ENCODE data around the gene TMPRSS11E.
"Not testable (repeated sequence)": the region's sequence is repeated elsewhere in the genome, so short reads cannot be mapped to it uniquely, and the experiment has no call there.

Gene TMPRSS11E, protein sequence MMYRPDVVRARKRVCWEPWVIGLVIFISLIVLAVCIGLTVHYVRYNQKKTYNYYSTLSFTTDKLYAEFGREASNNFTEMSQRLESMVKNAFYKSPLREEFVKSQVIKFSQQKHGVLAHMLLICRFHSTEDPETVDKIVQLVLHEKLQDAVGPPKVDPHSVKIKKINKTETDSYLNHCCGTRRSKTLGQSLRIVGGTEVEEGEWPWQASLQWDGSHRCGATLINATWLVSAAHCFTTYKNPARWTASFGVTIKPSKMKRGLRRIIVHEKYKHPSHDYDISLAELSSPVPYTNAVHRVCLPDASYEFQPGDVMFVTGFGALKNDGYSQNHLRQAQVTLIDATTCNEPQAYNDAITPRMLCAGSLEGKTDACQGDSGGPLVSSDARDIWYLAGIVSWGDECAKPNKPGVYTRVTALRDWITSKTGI

DNA sequence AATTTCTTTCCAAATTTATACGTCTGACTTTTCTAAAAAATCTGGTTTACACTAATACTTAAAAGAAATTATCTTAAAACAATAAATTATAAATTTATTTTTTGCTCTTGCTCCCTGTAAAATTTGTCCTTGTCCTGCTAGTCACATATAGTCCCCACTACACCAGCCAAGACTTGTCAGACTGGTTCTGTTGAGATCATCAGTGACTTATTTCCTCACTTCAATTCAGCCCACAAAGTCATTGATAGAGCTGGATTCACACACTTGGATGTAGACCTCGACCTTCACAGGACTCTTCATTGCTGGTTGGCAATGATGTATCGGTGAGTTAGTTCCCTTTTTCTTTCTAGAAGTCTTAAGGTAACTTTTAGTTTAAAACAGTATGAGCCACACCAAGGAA, at the start of gene TMPRSS11E:
Gene TMPRSS11E, plus strand, starts transcription at position 263 of the 400 bp plus-strand sequence. Its CDS starts 50 bp downstream, at position 313.
- DNase-seq (ENCODE audit: low read depth), result no peak

DNA sequence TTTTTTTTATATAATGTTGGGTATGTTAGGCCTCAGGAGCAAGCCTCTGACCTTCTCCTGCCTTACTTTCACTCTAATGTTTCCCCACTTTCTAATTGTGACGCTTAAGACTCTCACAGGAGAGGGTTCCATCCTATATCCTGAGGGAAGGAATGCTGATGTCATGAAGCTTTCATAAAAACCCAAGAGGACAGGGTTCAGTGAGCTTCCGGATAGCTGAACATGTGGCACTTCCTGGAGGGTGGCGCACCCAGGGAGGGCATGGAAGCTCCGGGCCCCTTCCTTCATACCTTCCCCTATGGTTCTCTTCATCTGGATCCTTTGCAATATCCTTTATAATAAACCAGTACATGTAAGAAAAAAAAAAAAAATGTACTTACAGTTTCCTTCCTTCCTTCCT, 48.0 kb upstream of the TMPRSS11E start:
- DNase-seq (ENCODE audit: low read depth), result no peak

DNA sequence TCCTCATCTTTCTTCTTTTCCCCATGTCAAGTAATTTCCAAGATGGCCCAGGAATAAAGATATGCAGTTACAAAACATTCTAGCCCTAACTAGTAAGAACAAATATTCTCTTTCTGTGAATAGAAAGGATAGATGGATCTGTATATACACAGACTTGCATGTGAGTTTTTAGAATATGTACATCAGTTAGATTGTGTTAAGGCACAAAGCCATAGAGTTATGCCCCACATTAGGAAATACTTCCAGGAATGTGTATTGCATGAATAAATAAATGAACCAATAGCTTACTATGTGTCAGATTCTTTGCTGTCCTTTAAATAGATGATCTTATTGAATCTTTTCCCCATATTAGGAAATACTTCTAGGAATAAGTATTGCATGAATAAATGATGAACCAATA, 46.0 kb upstream of the TMPRSS11E start:
- DNase-seq (ENCODE audit: low read depth), result no peak

DNA sequence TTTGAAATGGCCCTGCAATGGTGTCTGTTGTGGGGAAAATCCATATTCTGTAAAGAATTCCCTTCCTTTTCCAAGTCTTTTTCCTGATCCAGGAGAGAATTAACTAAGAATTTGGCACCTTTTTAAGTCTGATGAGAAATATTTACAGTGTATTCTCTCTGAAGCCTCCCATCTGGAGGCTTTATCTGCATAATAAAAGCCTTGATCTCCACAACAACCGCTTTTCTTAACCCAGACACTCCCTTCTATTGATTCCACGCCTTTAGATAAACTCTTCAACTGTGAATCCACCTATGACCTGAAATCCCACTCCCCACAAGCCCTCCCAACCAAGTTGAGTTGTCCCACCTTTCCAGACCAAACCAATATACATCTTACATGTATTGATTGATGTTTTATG, 43.1 kb upstream of the TMPRSS11E start:
- DNase-seq (ENCODE audit: low read depth), result no peak

DNA sequence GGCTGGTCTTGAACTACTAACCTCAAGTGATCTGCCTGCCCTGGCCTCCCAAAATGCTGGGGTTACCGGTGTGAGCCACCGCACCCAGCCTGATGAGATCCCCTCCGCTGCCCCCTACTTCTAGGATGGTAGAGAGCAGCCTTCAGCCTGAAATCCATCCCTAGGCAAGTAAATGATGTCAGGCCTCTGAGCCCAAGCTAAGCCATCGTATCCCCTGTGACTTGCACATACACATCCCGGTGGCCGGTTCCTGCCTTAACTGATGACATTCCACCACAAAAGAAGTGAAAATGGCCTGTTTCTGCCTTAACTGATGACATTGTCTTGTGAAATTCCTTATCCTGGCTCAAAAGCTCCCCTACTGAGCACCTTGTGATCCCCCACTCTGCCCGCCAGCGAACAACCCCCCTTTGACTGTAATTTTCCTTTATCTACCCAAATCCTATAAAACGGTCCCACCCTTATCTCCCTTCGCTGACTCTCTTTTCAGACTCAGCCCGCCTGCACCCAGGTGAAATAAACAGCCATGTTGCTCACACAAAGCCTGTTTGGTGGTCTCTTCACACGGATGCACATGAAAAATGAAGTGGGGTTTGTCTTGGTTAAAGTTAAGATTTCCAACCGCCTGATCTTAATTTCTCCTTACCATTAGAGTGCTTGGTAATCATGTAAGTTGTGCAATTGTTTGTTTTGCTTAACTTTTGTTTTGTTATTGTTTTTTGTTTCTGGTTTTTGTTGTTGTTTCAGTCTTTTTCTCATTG, 41.4 kb upstream of the TMPRSS11E start:
- DNase-seq (ENCODE audit: low read depth), result not testable (repeated sequence)

DNA sequence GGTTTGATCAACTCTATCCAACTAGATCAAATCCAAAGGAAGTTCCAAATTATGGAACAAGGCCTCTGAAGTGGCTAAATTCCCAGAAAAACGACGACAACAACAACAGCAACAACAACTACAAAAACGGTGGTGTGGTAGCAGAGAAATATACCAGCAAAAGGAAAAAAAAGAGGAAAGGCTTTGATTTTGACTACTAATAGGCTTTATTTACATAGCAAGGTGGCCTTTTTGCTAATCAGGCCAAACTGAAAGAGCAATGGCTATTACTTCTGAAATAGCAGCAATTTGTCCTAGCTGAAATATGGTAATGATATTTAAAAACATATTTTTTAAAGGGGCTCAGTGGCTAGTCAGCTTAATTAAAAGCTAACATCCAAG, 40.8 kb upstream of the TMPRSS11E start:
- DNase-seq (ENCODE audit: low read depth), result no peak

DNA sequence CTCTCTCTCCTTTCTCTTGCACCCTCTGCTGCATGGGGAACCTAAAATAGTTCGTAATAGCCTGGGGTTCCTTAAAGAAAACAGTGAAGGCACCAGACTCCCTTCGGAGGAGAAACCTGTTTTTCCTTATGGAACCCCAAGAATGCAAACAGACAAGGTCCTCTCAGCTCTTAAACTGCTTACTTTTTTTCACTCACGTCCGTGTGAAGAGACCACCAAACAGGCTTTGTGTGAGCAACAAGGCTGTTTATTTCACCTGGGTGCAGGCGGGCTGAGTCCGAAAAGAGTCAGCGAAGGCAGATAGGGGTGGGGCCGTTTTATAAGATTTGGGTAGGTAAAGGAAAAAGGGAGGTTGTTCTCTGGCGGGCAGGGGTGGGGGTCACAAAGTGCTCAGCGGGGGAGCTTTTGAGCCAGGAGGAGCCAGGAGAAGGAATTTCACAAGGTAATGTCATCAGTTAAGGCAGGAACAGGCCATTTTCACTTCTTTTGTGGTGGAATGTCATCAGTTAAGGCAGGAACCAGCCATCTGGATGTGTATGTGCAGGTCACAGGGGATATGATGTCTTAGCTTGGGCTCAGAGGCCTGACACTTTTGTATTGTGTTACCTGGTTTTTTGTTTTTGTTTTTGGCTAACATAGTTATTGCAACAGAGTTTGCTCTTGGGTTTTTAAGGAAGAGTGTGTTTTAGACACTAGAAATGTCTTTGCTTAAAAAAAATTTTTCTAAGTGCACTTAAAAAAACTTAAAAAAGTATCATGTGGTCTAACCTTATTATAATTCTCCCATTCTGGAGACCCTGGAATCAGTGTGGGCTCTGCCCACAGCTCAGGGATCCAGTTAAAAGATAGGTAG, 40.0 kb upstream of the TMPRSS11E start:
- not testable (repeated sequence) for DNase-seq (ENCODE audit: low read depth)

DNA sequence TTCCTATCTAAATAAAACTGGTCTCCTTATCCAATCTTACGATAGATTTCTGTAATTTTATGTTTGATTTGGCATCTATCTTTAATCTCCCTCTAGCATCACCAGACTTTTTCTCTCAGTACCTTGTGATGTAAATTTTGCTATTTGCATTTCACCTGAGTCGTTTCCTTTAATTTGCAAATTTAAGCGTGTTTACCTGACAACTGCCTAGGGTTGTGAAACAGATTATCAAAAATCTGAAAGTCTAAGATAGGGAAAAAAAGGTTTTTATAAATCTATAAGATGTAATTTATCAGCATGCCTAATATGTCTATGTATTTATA, 39.4 kb upstream of the TMPRSS11E start:
- DNase-seq (ENCODE audit: low read depth), result no peak

DNA sequence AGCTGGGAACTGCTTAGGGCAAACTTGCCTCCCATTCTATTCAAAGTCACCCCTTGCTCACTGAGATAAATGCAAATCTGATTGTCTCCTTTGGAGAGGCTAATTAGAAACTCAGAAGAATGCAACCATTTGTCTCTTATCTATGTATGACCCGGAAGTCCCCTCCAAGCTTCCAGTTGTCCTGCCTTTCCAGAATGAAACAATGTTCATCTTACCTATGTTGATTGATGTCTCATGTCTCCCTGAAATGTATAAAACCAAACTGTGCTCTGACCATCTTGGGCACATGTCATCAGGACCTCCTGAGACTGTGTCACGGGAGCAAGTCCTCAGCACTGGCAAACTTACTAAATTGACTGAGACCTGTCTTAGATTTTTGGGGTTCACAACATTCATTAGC, 37.1 kb upstream of the TMPRSS11E start:
- no peak for DNase-seq (ENCODE audit: low read depth)

DNA sequence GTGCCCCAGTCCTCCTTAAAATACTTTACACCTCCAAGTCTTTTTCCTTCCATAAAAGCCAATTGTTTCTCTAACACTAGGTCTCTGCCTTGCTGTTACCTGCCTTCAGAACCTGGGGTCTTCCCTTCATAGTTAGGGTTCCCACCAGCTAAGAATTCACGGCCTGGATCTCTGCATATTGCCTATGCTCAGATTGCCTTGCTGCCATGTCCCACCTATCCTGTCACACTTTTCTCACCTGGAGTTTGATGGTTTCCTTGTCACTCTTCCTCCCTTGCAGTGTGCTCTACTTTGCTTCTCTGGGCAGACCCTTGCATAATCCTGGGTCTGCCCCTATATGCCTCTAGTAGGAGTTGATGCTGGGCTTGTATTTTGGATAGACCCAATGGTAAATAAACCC, 36.6 kb upstream of the TMPRSS11E start:
- no peak for DNase-seq (ENCODE audit: low read depth)

DNA sequence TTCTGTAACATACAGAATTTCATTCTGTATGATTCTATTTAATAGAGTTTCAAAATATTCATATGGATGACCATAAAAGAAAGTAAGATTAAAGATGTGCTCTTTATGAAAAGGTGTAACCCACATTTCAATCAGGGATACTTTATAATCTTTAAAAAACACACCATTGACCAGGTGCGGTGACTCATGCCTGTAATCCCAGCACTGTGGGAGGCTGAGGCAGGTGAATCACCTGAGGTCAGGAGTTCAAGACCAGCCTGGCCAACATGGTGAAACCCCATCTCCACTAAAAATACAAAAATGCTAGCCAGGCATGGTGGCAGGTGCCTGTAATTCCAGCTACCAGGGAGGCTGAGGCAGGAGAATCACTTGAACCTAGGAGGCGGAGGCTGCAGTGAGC, 35.2 kb upstream of the TMPRSS11E start:
- DNase-seq (ENCODE audit: low read depth), result not testable (repeated sequence)

DNA sequence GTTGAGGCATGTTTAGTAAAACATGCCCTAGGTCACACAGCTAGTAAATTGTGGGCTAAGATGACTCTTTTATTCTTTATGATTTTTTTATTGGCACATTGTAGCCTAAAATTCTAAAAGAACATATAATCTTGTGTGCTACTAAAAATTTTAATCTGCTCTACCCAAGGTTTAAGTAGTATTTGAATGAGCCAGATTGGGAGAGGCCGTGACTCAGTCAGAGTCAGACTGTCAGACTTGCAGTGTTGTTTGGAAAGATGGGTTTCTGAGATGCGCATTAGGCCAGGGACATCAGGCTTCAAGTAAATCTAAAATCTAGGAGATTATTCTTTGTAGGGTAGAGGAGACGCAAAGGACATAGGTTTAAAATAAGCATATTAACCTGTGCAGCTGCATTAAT, 30.7 kb upstream of the TMPRSS11E start:
- no peak for DNase-seq (ENCODE audit: low read depth)

DNA sequence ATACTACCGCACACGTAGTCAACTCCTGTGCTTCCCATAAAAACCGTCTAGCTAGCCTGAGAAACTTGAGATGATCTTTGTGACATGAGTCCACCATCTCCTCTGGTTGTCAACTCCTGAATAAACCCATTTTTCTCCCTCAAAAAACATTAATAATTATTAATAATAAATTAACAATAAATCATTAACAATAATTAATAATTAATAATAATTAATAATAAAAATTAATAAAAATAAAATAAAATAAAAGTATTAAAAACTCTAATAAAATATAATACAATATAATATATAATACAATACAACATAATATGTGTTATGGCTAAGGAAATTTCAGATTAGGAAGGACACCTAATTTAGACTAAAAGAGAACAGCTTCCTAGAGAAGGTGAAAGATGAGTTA, 20.7 kb upstream of the TMPRSS11E start:
- no peak for DNase-seq (ENCODE audit: low read depth)

DNA sequence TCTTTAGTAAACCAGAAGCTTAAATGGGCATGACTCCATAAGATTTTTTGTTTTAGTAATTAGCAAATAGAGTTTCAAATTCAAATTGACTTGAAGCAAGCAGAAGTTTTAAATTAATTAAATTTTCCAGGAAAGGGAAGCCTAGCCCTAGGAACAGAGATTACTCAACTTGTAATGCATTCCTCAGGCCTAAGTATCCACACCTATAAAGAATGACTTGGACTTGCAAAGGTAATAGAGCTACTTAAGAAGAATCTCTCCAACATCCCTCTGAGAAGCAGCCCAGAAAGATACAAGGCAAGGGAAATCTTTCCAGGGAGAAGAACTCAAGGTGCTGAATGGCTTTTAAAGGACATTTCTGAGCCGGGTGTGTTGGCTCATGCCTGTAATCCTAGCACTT, 16.9 kb upstream of the TMPRSS11E start:
- DNase-seq (ENCODE audit: low read depth), result no peak

DNA sequence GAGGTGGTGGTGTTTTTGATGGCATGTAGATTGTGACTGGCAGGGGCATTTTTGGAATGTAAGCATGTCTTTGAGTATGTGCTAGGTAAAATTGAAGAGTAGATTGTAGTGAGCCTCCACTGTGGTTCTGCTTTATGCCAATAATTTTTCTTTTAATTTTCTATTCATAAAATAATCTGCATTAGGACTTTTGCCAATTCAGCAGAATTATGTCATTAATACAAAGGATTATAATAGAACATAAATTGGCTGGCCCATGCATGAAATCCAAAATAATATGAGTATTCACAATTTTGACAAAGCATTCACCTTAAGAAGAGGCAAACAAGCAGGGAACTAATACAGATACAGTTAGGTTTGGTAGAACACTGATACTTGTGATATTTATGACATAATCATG, 14.9 kb upstream of the TMPRSS11E start:
- no peak for DNase-seq (ENCODE audit: low read depth)

DNA sequence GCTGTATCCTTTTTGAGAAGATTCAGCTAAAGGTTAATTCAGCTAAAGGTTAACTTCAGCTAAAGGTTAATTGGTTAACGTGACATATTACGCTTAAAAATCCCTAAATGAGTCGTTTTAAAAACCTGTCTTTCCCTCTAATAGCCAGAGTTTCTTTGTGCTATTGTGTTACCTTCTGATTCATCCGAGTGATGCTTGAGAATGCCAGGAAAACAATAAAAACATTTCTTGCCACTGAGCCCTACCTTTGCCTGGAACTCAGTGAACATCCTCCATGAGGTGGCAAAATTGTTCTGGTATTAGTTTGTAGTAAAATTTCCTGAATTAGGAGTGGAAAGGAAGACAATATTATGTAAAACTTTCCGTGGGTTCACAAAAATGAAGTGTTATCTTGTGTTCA, 13.7 kb upstream of the TMPRSS11E start:
- DNase-seq (ENCODE audit: low read depth), result no peak

DNA sequence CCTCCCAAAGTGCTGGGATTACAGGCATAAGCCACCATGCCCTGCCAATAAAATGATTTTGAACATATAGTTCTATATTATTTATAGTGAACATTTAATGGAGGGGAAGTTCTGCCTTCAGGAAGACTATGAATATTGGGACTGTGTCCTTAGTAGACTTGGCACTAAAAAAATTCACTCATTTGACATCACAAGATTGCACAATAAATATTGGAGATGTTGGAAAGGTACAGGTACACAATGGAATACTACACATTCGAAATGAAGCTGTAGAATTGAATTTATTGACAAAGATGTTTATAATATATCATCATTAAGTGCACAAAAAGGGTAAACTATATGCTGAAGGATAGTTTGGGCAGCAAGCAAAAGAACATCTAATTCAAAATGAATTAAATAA, 13.0 kb upstream of the TMPRSS11E start:
- no peak for DNase-seq (ENCODE audit: low read depth)

DNA sequence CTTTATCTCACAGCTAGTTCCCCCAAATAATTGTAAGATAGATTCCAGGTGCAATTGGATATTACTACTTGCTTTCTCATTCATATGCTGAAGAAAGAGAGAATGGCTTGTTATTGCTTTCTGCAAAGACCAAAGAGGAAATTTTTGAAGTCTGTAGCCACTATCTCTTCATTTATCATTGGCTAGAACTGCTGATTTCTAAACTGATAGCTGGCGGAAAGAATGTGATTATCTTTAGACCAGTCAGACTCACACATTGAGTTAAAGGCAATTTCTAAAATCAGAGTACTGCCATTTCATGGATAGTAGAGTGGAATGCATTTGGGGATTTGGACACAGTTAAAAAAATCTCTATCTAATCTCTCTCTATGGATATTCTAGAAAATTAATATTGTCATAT, 12.4 kb upstream of the TMPRSS11E start:
- DNase-seq (ENCODE audit: low read depth), result no peak

DNA sequence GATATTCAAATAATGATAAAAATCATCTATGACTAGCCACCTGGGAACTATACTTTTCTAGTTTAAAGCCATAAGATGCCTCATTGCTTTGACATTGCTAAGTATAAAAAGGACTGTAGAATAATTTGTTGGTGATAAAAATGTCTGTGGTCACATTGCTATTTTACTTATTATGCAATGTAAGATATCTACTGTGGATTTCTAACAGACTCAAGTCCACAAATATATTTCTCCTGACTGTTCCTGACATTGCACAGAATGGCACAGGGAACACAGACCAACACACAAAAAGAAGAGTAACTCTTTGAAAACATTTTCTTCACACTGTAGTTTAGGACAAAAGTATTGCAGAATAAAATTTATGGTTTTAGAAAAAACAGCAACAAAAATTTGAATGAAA, 2.2 kb upstream of the TMPRSS11E start:
- no peak for DNase-seq (ENCODE audit: low read depth)

DNA sequence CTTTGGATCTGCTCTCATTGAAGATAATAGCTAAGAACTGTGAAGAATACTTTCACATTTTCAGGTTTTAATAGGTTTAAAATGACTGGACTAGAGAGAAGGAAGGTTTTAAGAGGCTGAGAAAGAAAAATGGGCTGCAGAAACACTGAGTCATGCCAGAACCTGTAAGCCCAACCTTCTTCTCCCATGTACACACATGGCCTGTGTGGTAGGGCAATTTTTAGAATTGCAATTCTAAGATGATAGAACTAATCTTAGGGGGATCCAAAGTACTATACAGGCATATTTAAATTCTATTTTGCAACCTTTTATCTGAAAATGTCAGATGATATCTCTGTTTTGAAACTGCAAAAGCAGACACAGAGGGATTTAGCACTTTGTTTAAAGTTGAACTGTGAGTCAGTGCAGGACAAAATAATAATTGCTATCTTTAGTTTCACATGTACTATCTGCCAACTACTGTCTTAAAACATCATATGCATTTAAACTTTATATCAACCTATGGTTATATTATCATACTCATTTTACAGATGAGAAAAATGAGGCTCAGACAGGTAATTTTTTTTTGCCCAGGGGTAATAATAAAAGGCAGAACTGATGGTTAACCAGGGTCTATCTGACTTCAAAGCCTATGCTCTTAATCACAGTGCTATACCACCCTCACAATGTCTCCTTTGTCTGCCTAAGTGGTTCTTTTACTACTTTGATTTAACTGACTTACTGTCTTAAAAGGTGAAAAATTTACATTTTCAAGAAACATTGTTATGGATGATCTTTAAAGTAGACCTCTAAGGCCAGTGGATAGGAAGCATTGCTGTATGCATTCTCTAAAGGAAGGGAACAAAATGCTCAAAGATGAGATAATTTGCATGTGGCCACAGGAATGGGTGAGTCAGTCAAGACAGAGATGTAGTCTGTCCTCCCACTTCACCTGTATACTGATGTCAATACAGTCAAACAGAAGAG, 4.3 kb downstream of the TMPRSS11E start:
- DNase-seq (ENCODE audit: low read depth), result no peak

DNA sequence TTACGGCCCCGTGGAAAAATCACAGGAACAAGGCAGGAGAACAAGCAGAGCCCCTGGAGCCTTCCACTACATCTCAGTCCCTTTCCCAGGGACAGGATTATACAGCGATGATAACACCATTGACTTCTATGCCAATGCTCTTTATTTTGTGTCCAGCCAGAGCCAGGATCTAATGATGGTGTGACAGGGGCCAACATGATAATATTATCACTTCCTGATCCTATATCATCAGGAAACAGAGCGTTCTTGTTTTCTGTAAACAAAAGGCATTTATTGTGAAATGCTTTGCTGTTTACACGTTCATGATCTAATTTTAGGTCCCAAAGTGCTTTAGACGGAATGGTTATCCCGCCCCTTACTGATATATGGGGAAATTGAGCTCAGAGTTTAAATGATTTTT, 12.8 kb downstream of the TMPRSS11E start:
- no peak for DNase-seq (ENCODE audit: low read depth)

DNA sequence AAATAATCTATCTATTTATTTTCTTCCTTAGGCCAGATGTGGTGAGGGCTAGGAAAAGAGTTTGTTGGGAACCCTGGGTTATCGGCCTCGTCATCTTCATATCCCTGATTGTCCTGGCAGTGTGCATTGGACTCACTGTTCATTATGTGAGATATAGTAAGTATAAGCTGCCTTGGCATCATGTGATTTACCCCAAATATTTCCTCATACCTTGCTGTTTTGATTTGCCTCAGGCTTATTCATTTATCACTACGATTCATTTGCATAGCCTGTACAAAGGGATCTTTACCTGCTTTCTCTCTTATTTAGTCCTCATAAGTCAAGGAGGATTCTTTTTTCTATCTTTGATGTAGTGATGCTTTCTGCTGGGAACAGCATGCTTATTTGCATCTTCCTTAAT, 14.5 kb downstream of the TMPRSS11E start:
- DNase-seq (ENCODE audit: low read depth), result no peak

All from fibroblast of the conjunctiva (primary cell).